Osteocyte (in vitro differentiated cells): ENCODE measurements around the gene PSMB5. TPM values are rescaled to one million over a fixed set of nuclear protein-coding genes. Genes with fewer than 3 reads are reported as not detected.
"Not testable (repeated sequence)": the region's sequence is repeated elsewhere in the genome, so short reads cannot be mapped to it uniquely, and the experiment has no call there.

Experiments
- DNase-seq: peaks from one replicate; pipeline ENCODE4 v3.0.0; 2021; ENCODE audit warnings: mixed read lengths; ENCODE audit not compliant: unreplicated experiment; ENCODE audit errors: extremely low spot score
- H3K27ac Mint-ChIP-seq: one replicate; pipeline ENCODE4 v1.8.0; 2021; ENCODE audit warnings: mild to moderate bottlenecking, mixed read lengths; ENCODE audit not compliant: unreplicated experiment
- H3K27me3 Mint-ChIP-seq: one replicate; pipeline ENCODE4 v1.8.0; 2021; ENCODE audit warnings: mixed read lengths; ENCODE audit not compliant: unreplicated experiment
- H3K36me3 Mint-ChIP-seq: one replicate; pipeline ENCODE4 v1.8.0; 2021; ENCODE audit warnings: mixed read lengths; ENCODE audit not compliant: unreplicated experiment
- H3K4me1 Mint-ChIP-seq: one replicate; pipeline ENCODE4 v1.8.0; 2021; ENCODE audit warnings: mixed read lengths; ENCODE audit not compliant: unreplicated experiment
- H3K4me3 Mint-ChIP-seq: one replicate; pipeline ENCODE4 v1.8.0; 2021; ENCODE audit warnings: mild to moderate bottlenecking, moderate library complexity, mixed read lengths; ENCODE audit not compliant: unreplicated experiment
- H3K9me3 Mint-ChIP-seq: one replicate; pipeline ENCODE4 v1.8.0; 2021; ENCODE audit warnings: mixed read lengths; ENCODE audit not compliant: unreplicated experiment
- total RNA-seq: library from RNA; stranded (reverse); gene quantifications from 2 replicates; pipeline ENCODE4 v1.2.1, GENCODE V29; 2021
- TF ChIP-seq, protein P1 (sequence below): fragments of 200-600 bp; sonication (generic); IDR thresholded peaks from 2 replicates; pipeline ENCODE4 v1.5.0; 2021; ENCODE audit warnings: antibody characterized with exemption, mild to moderate bottlenecking, moderate library complexity

Gene PSMB5
- total RNA-seq, 1 donor from 2014 or later: 147 TPM

- Mint-ChIP-seq H3K4me3 (peak overlapping the region; percentile 94), H3K9me3 (no peaks in the 10 kb centered on the region), H3K36me3 (peaks cover 2% of the 10 kb centered on the region), H3K27me3 (no peaks in the 10 kb centered on the region), H3K4me1 (peaks cover 43% of the 10 kb centered on the region), H3K27ac (peak overlapping the region; percentile 99)
- TF ChIP-seq, protein P1, sequence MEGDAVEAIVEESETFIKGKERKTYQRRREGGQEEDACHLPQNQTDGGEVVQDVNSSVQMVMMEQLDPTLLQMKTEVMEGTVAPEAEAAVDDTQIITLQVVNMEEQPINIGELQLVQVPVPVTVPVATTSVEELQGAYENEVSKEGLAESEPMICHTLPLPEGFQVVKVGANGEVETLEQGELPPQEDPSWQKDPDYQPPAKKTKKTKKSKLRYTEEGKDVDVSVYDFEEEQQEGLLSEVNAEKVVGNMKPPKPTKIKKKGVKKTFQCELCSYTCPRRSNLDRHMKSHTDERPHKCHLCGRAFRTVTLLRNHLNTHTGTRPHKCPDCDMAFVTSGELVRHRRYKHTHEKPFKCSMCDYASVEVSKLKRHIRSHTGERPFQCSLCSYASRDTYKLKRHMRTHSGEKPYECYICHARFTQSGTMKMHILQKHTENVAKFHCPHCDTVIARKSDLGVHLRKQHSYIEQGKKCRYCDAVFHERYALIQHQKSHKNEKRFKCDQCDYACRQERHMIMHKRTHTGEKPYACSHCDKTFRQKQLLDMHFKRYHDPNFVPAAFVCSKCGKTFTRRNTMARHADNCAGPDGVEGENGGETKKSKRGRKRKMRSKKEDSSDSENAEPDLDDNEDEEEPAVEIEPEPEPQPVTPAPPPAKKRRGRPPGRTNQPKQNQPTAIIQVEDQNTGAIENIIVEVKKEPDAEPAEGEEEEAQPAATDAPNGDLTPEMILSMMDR: peak; percentile 46
- peak; percentile 98 for DNase-seq
Measured at GRCh38 chr14:23006544-23007419, 27.9 kb downstream of the PSMB5 start.

DNA sequence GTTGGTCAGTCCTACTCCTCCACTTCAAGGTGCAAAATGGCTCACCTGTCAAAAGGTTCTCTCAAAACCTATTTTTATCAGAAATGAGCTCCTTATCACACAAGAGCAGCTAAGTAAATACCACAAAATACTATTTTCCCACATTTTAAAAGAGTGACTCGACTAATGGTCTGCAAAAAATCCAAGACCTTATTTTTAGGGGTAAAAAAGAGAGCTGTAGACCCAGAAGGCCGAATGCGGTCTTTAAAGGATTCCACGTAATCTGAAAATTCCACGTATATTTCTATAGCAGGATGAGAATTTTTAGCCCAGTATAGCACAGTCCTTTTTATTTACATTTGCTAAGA, 28.5 kb downstream of the PSMB5 start:
- no peaks in the 10 kb centered on the region for H3K27me3 Mint-ChIP-seq
- DNase-seq: no peak
- H3K36me3 Mint-ChIP-seq: peaks cover 2% of the 10 kb centered on the region
- no peaks in the 10 kb centered on the region for H3K9me3 Mint-ChIP-seq
- H3K27ac Mint-ChIP-seq: peak overlapping the region; percentile 99
- TF ChIP-seq, protein P1: no peak
- H3K4me1 Mint-ChIP-seq: peaks cover 43% of the 10 kb centered on the region
- peak overlapping the region; percentile 94 for H3K4me3 Mint-ChIP-seq

DNA sequence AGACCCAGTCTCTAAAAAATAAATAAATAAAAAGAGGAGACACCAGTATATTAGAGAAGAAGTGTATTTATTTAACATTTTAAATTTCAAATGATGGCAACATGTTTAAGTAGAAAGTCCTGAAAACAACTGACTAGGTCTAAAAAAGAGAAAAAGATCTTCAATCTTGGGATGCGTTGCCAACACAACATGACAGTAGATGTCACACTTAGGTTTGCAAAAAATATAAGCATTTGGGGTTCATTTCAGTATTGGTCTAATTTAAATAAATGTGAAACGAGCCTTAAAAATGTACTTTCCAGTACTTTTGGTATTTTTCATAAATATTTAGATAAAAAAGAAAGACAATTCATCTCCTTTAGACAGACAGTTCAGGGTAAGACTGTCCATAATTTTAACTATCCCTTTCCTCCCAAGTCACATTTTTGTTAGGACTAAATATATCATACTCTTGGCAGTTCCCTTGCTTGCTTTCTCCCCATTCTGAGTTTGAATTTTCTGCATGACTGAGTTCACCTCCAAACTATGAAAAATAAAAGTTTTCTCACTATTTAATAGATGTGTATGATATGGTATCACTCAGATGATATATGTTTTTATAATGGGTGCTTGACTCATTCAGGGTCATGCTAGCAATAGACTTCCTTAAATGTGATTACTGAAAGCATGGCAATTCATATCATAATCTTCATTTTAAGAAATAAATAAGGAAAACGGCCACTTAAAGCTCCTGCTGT, 29.1 kb downstream of the PSMB5 start:
- Mint-ChIP-seq H3K4me3 (peak overlapping the region; percentile 94), H3K27ac (peak overlapping the region; percentile 99), H3K36me3 (peaks cover 2% of the 10 kb centered on the region), H3K27me3 (no peaks in the 10 kb centered on the region), H3K9me3 (no peaks in the 10 kb centered on the region), H3K4me1 (peaks cover 43% of the 10 kb centered on the region)
- TF ChIP-seq, protein P1: no peak
- DNase-seq: no peak

- not testable (repeated sequence) for H3K9me3 Mint-ChIP-seq, H3K4me3 Mint-ChIP-seq, H3K27me3 Mint-ChIP-seq, H3K36me3 Mint-ChIP-seq, DNase-seq, H3K27ac Mint-ChIP-seq
- peaks cover 36% of the 10 kb centered on the region for H3K4me1 Mint-ChIP-seq
Measured at GRCh38 chr14:23004274-23004673, 30.4 kb downstream of the PSMB5 start.

DNA sequence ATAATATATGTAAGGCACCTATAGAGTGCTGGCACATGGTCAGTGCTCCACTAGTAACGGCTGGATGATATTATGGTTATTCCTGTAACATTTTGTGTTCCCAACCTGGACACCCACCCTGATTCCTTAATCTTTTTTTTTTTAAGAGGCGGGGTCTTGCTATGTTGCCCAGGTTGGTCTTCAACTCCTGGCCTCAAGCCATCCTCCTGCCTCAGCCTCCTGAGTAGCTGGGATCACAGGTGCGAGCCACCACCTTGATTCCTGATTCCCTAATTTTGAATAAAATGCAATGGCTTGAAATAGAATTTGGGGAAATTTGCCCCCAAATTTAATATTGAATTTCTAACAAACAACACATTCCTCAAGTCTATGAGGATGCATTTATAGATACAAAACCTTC, 32.1 kb downstream of the PSMB5 start:
- Mint-ChIP-seq H3K4me3 (no peak overlapping the region), H3K9me3 (no peaks in the 10 kb centered on the region), H3K27ac (no peak overlapping the region), H3K4me1 (peaks cover 21% of the 10 kb centered on the region), H3K27me3 (no peaks in the 10 kb centered on the region), H3K36me3 (peaks cover 2% of the 10 kb centered on the region)
- DNase-seq: no peak
- TF ChIP-seq, protein P1: no peak
